ENCODE data around the gene DISC1. TPM values are rescaled to one million over a fixed set of nuclear protein-coding genes. Genes with fewer than 3 reads are reported as not detected.
"Not testable (repeated sequence)": the region's sequence is repeated elsewhere in the genome, so short reads cannot be mapped to it uniquely, and the experiment has no call there.

Gene DISC1
- total and polyA plus RNA-seq, 2 donors (not counting 3 experiments of a cell fraction or from before 2014, with no cell fraction given), result 3.3 to 14.7 TPM

- no TSS peak for BruUV-seq (replicated peaks)
- ChIA-PET POLR2A (no interaction called here), CTCF (no interaction called here)
- peaks cover 0 to 2% of the 10 kb centered on the region in 2 experiments for H3K36me3 ChIP-seq (ENCODE audit: control insufficient read depth in 2 of 2, extremely low read depth in 1 of 2, insufficient read depth in 2 of 2, low read length in 2 of 2)
- H3K4me2 ChIP-seq (ENCODE audit: insufficient read depth, low read length), result no peak overlapping the region
- H3K9ac ChIP-seq (replicated peaks; ENCODE audit: extremely low read depth, insufficient read depth, low read length), result no peak overlapping the region
- no peaks in the 10 kb centered on the region for H3K9me1 ChIP-seq (replicated peaks; ENCODE audit: control insufficient read depth, extremely low read depth, insufficient read depth, low read length)
- H4K20me1 ChIP-seq (replicated peaks; ENCODE audit: control insufficient read depth, extremely low read depth, insufficient read depth, low read length), result no peaks in the 10 kb centered on the region
- FAIRE-seq, result no peak
- H3K27me3 ChIP-seq (ENCODE audit: control insufficient read depth in 2 of 2, insufficient read depth in 2 of 2, low read length in 2 of 2), result no peaks in the 10 kb centered on the region
- intact Hi-C loops (cut with micrococcal nuclease), result no loop called here
- dilution Hi-C loops (cut with MboI; ENCODE audit: extremely low pct_ligation_motif_present, low sequenced_read_pairs), result no loop called here
- no peak overlapping the region for H3K4me3 ChIP-seq (replicated peaks in 1 of 3; ENCODE audit: insufficient read depth in 1 of 3, low read depth in 1 of 3, low read length in 3 of 3)
- no peak overlapping the region for H2AFZ ChIP-seq (ENCODE audit: low read depth, low read length)
- no peak for TF ChIP-seq EZH2 (IDR thresholded peaks at IDR 0.05; ENCODE audit: borderline replicate concordance, low read depth, low read length, severe bottlenecking)
- TF ChIP-seq FOS (IDR thresholded peaks at IDR 0.05; ENCODE audit: borderline replicate concordance, insufficient read depth, low read length), result peak; percentile 51
- H3K4me1 ChIP-seq (ENCODE audit: control insufficient read depth, extremely low read depth, insufficient read depth, low read length), result no peaks in the 10 kb centered on the region
- no peaks in the 10 kb centered on the region for H3K9me3 ChIP-seq (replicated peaks; ENCODE audit: control insufficient read depth, insufficient read depth, low read length)
- DNase-seq (ENCODE audit: low read depth, low spot score), result no peak
- H3K79me2 ChIP-seq (ENCODE audit: control insufficient read depth, insufficient read depth, low read length), result no peaks in the 10 kb centered on the region
- H3K27ac ChIP-seq (ENCODE audit: insufficient read depth, low read depth, low read length), result no peak overlapping the region
These were observed 12.1 kb downstream of the DISC1 start for GRCh38 chr1:231638647-231639046.

GRCh38 chr1:231639819-231640218, 13.2 kb downstream of the DISC1 start:
- H3K9ac ChIP-seq (replicated peaks; ENCODE audit: extremely low read depth, insufficient read depth, low read length), result no peak overlapping the region
- no peaks in the 10 kb centered on the region for H3K27me3 ChIP-seq (ENCODE audit: control insufficient read depth in 2 of 2, insufficient read depth in 2 of 2, low read length in 2 of 2)
- H3K9me1 ChIP-seq (replicated peaks; ENCODE audit: control insufficient read depth, extremely low read depth, insufficient read depth, low read length), result no peaks in the 10 kb centered on the region
- ChIA-PET POLR2A (no interaction called here), CTCF (no interaction called here)
- H3K36me3 ChIP-seq (ENCODE audit: control insufficient read depth in 2 of 2, extremely low read depth in 1 of 2, insufficient read depth in 2 of 2, low read length in 2 of 2), result peaks cover 0 to 2% of the 10 kb centered on the region in 2 experiments
- H3K4me1 ChIP-seq (ENCODE audit: control insufficient read depth, extremely low read depth, insufficient read depth, low read length), result no peaks in the 10 kb centered on the region
- H2AFZ ChIP-seq (ENCODE audit: low read depth, low read length), result no peak overlapping the region
- H4K20me1 ChIP-seq (replicated peaks; ENCODE audit: control insufficient read depth, extremely low read depth, insufficient read depth, low read length), result peaks cover 2% of the 10 kb centered on the region
- no peaks in the 10 kb centered on the region for H3K9me3 ChIP-seq (replicated peaks; ENCODE audit: control insufficient read depth, insufficient read depth, low read length)
- TF ChIP-seq MAX (IDR thresholded peaks at IDR 0.05; ENCODE audit: insufficient read depth, insufficient read length) (no peak), CTCF (IDR thresholded peaks at IDR 0.05; ENCODE audit: extremely low read depth in 1 of 2, insufficient read depth in 1 of 2, low read depth in 1 of 2, low read length in 2 of 2) (no peak), POLR2AphosphoS5 (IDR thresholded peaks at IDR 0.05; ENCODE audit: insufficient read depth, low read depth, low read length) (no peak), MYC (IDR thresholded peaks at IDR 0.05; ENCODE audit: low read depth, low read length) (no peak), FOS (IDR thresholded peaks at IDR 0.05; ENCODE audit: borderline replicate concordance, insufficient read depth, low read length) (no peak), GATA2 (IDR thresholded peaks at IDR 0.05; ENCODE audit: insufficient read depth, insufficient read length, low read depth, low read length) (no peak), POLR2A (IDR thresholded peaks at IDR 0.05; ENCODE audit: low read depth, low read length) (no peak), EZH2 (IDR thresholded peaks at IDR 0.05; ENCODE audit: borderline replicate concordance, low read depth, low read length, severe bottlenecking) (no peak), JUN (IDR thresholded peaks at IDR 0.05; ENCODE audit: borderline replicate concordance, insufficient read depth, insufficient read length, low read depth) (no peak)
- dilution Hi-C loops (cut with MboI; ENCODE audit: extremely low pct_ligation_motif_present, low sequenced_read_pairs), result no loop called here
- no peak for DNase-seq (ENCODE audit: low read depth, low spot score)
- no TSS peak for BruUV-seq (replicated peaks)
- H3K4me3 ChIP-seq (replicated peaks in 1 of 3; ENCODE audit: insufficient read depth in 1 of 3, low read depth in 1 of 3, low read length in 3 of 3), result no peak overlapping the region
- H3K4me2 ChIP-seq (ENCODE audit: insufficient read depth, low read length), result no peak overlapping the region
- no peaks in the 10 kb centered on the region for H3K79me2 ChIP-seq (ENCODE audit: control insufficient read depth, insufficient read depth, low read length)
- intact Hi-C loops (cut with micrococcal nuclease), result no loop called here
- no peak for FAIRE-seq
- no peak overlapping the region for H3K27ac ChIP-seq (ENCODE audit: insufficient read depth, low read depth, low read length)

- dilution Hi-C loops (cut with MboI; ENCODE audit: extremely low pct_ligation_motif_present, low sequenced_read_pairs); H3K27ac ChIP-seq (ENCODE audit: insufficient read depth, low read depth, low read length); CTCF ChIA-PET: not testable (repeated sequence)
These were observed 14.9 kb downstream of the DISC1 start for GRCh38 chr1:231641444-231641843.

More at GRCh38 chr1:231641444-231641843, 14.9 kb downstream of the DISC1 start:
- H3K4me1 ChIP-seq (ENCODE audit: control insufficient read depth, extremely low read depth, insufficient read depth, low read length); H3K4me2 ChIP-seq (ENCODE audit: insufficient read depth, low read length); H3K27me3 ChIP-seq (ENCODE audit: control insufficient read depth in 2 of 2, insufficient read depth in 2 of 2, low read length in 2 of 2); H3K79me2 ChIP-seq (ENCODE audit: control insufficient read depth, insufficient read depth, low read length); H3K9me3 ChIP-seq (replicated peaks; ENCODE audit: control insufficient read depth, insufficient read depth, low read length); H4K20me1 ChIP-seq (replicated peaks; ENCODE audit: control insufficient read depth, extremely low read depth, insufficient read depth, low read length); H3K9me1 ChIP-seq (replicated peaks; ENCODE audit: control insufficient read depth, extremely low read depth, insufficient read depth, low read length); intact Hi-C loops (cut with micrococcal nuclease); DNase-seq (ENCODE audit: low read depth, low spot score); BruUV-seq (replicated peaks); H3K36me3 ChIP-seq (ENCODE audit: control insufficient read depth in 2 of 2, extremely low read depth in 1 of 2, insufficient read depth in 2 of 2, low read length in 2 of 2); H3K4me3 ChIP-seq (replicated peaks in 1 of 3; ENCODE audit: insufficient read depth in 1 of 3, low read depth in 1 of 3, low read length in 3 of 3); POLR2A ChIA-PET; H3K9ac ChIP-seq (replicated peaks; ENCODE audit: extremely low read depth, insufficient read depth, low read length); H2AFZ ChIP-seq (ENCODE audit: low read depth, low read length); FAIRE-seq: not testable (repeated sequence)
